Measurements from ENCODE around the gene POLR1H. TPM values are rescaled to one million over a fixed set of nuclear protein-coding genes. Genes with fewer than 3 reads are reported as not detected.

Gene POLR1H
- polyA plus RNA-seq, 1 donor: 19.9 TPM

- DNase-seq (ENCODE audit: low read depth): no peak
These were observed 33.0 kb downstream of the POLR1H start for GRCh38 chr6:30093951-30094661.

GRCh38 chr6:30096829-30097228, 35.8 kb downstream of the POLR1H start:
- DNase-seq (ENCODE audit: low read depth): no peak

GRCh38 chr6:30097902-30098768, 37.1 kb downstream of the POLR1H start:
- no peak for DNase-seq (ENCODE audit: low read depth)

GRCh38 chr6:30100154-30100553, 39.1 kb downstream of the POLR1H start:
- DNase-seq (ENCODE audit: low read depth): no peak

GRCh38 chr6:30100585-30101443, 39.7 kb downstream of the POLR1H start:
- DNase-seq (ENCODE audit: low read depth): no peak

GRCh38 chr6:30101444-30102413, 40.7 kb downstream of the POLR1H start:
- DNase-seq (ENCODE audit: low read depth): peak; percentile 39

GRCh38 chr6:30102414-30102969, 41.4 kb downstream of the POLR1H start:
- no peak for DNase-seq (ENCODE audit: low read depth)

- peak; percentile 62 for DNase-seq (ENCODE audit: low read depth)
These were observed 42.2 kb downstream of the POLR1H start for GRCh38 chr6:30102970-30103871.

GRCh38 chr6:30103872-30104179, 42.8 kb downstream of the POLR1H start:
- DNase-seq (ENCODE audit: low read depth): no peak

GRCh38 chr6:30104661-30105060, 43.6 kb downstream of the POLR1H start:
- no peak for DNase-seq (ENCODE audit: low read depth)

- DNase-seq (ENCODE audit: low read depth): no peak
These were observed 50.3 kb downstream of the POLR1H start for GRCh38 chr6:30111266-30111856.

GRCh38 chr6:30112402-30112994, 51.4 kb downstream of the POLR1H start:
- DNase-seq (ENCODE audit: low read depth): no peak

- DNase-seq (ENCODE audit: low read depth): no peak
These were observed 52.1 kb downstream of the POLR1H start, which contains the start of gene TRIM31 for GRCh38 chr6:30113003-30113759. Gene TRIM31 (minus strand): TSS chr6:30113090. CDS start chr6:30112805, 285 bp downstream.

GRCh38 chr6:30113841-30114240, 52.8 kb downstream of the POLR1H start:
- no peak for DNase-seq (ENCODE audit: low read depth)

Measured in forelimb muscle (tissue), 1 donor.